Dermis microvascular lymphatic vessel endothelial cell (primary cell): Measurements from ENCODE around the gene BAD. TPM values are rescaled to one million over a fixed set of nuclear protein-coding genes. Genes with fewer than 3 reads are reported as not detected.

Experiments used
- DNase-seq, 2 donors: peaks; one replicate each; pipeline versions ENCODE4 v3.0.0 to v3.0.0-alpha.2; 2010; ENCODE audit warnings: low read depth in 2 of 2
- total RNA-seq: library from RNA; depleted of rRNA; stranded (reverse); fragments of >200 nt; gene quantifications from 2 replicates; pipeline ENCODE4 v1.2.1, GENCODE V29; 2014

BAD gene
- total RNA-seq, 1 donor from 2014 or later = 65.7 TPM

- DNase-seq = no peak
Measured at GRCh38 chr11:64232182-64232966, 52.1 kb downstream of the BAD start.

GRCh38 chr11:64231546-64231945 is 52.9 kb downstream of the BAD start:
- no peak for DNase-seq

- no peak for DNase-seq
Measured at GRCh38 chr11:64230985-64231365, 53.5 kb downstream of the BAD start.

GRCh38 chr11:64230171-64230984 is 54.1 kb downstream of the BAD start, which contains the start of gene DNAJC4:
Gene DNAJC4 (plus strand): TSS chr11:64230548. CDS start chr11:64230855, 307 bp downstream.
- peak; percentile 85 to 96 for DNase-seq

- no peak for DNase-seq
Measured at GRCh38 chr11:64229744-64230170, 54.7 kb downstream of the BAD start.

- DNase-seq = no peak
Measured at GRCh38 chr11:64229090-64229743, 55.2 kb downstream of the BAD start.

- no peak for DNase-seq
Measured at GRCh38 chr11:64227405-64227956, 57.0 kb downstream of the BAD start.

GRCh38 chr11:64226507-64227051 is 57.9 kb downstream of the BAD start:
- DNase-seq = no peak

- peak in 1 of 2 donors; percentile 83 for DNase-seq
Measured at GRCh38 chr11:64225608-64226506, 58.6 kb downstream of the BAD start, which contains the start of the genes NUDT22 and TRPT1. Gene NUDT22 (plus strand): TSS chr11:64226274. CDS start chr11:64226653, 379 bp downstream. Gene TRPT1 (minus strand): TSS chr11:64226186. CDS start chr11:64225860, 326 bp downstream.

- no peak for DNase-seq
Measured at GRCh38 chr11:64224891-64225607, 59.4 kb downstream of the BAD start.

GRCh38 chr11:64224151-64224890 is 60.1 kb downstream of the BAD start:
- no peak for DNase-seq

GRCh38 chr11:64223001-64223651 is 61.3 kb downstream of the BAD start:
- DNase-seq = no peak

GRCh38 chr11:64222651-64223000 is 61.8 kb downstream of the BAD start:
- no peak for DNase-seq

GRCh38 chr11:64220798-64221197 is 63.7 kb downstream of the BAD start:
- DNase-seq = no peak

GRCh38 chr11:64220271-64220670 is 64.2 kb downstream of the BAD start:
- DNase-seq = no peak
